Tongue (tissue), 2 donors: ENCODE results near the gene HTATSF1. TPM values are rescaled to one million over a fixed set of nuclear protein-coding genes. Genes with fewer than 3 reads are reported as not detected.

Experiments used
- DNase-seq: peaks from one replicate; pipeline ENCODE4 v3.0.0-alpha.2; 2015
- total RNA-seq: library from RNA; depleted of rRNA; stranded (reverse); fragments of >200 nt; gene quantifications from one replicate; pipeline ENCODE4 v1.2.3, GENCODE V29; 2014

HTATSF1 gene
- 108 TPM for total RNA-seq

GRCh38 chrX:136497556-136498052 is at the start of gene HTATSF1:
Gene HTATSF1, plus strand, starts transcription at chrX:136497592. Its CDS starts 93 bp downstream, at chrX:136497685.
- no peak for DNase-seq

GRCh38 chrX:136447968-136448367 is 49.4 kb upstream of the HTATSF1 start:
- no peak for DNase-seq

- DNase-seq, result no peak
Observed at GRCh38 chrX:136450050-136450830, 47.2 kb upstream of the HTATSF1 start.

- no peak for DNase-seq
Observed at GRCh38 chrX:136452614-136453013, 44.8 kb upstream of the HTATSF1 start.

- no peak for DNase-seq
Observed at GRCh38 chrX:136453114-136453513, 44.3 kb upstream of the HTATSF1 start.

- DNase-seq, result no peak
Observed at GRCh38 chrX:136453771-136454170, 43.6 kb upstream of the HTATSF1 start.

- no peak for DNase-seq
Observed at GRCh38 chrX:136456133-136456532, 41.3 kb upstream of the HTATSF1 start.

- no peak for DNase-seq
Observed at GRCh38 chrX:136457303-136457917, 40.0 kb upstream of the HTATSF1 start.

- no peak for DNase-seq
Observed at GRCh38 chrX:136464589-136464988, 32.8 kb upstream of the HTATSF1 start.

- no peak for DNase-seq
Observed at GRCh38 chrX:136467303-136467702, 30.1 kb upstream of the HTATSF1 start.

GRCh38 chrX:136468391-136469103 is 28.8 kb upstream of the HTATSF1 start:
- DNase-seq, result no peak

GRCh38 chrX:136473663-136474062 is 23.7 kb upstream of the HTATSF1 start:
- no peak for DNase-seq

- DNase-seq, result no peak
Observed at GRCh38 chrX:136475236-136475635, 22.2 kb upstream of the HTATSF1 start.

GRCh38 chrX:136476501-136476900 is 20.9 kb upstream of the HTATSF1 start:
- DNase-seq, result no peak

GRCh38 chrX:136477026-136477425 is 20.4 kb upstream of the HTATSF1 start:
- DNase-seq, result no peak

GRCh38 chrX:136480383-136480782 is 17.0 kb upstream of the HTATSF1 start:
- no peak for DNase-seq

GRCh38 chrX:136487647-136488046 is 9.7 kb upstream of the HTATSF1 start, which contains the start of gene BRS3:
Gene BRS3, plus strand, starts transcription at chrX:136487947. Its CDS starts 168 bp downstream, at chrX:136488115.
- no peak for DNase-seq

GRCh38 chrX:136488706-136489105 is 8.7 kb upstream of the HTATSF1 start:
- no peak for DNase-seq

GRCh38 chrX:136491832-136492231 is 5.6 kb upstream of the HTATSF1 start:
- DNase-seq, result no peak

- DNase-seq, result no peak
Observed at GRCh38 chrX:136493011-136493410, 4.4 kb upstream of the HTATSF1 start.

- no peak for DNase-seq
Observed at GRCh38 chrX:136495043-136495442, 2.3 kb upstream of the HTATSF1 start.

- DNase-seq, result no peak
Observed at GRCh38 chrX:136496186-136496763, 1.1 kb upstream of the HTATSF1 start.
